GM13977 (cell line): ENCODE measurements around the gene TBRG1.

ENCODE experiments used
- DNase-seq: peaks from one replicate; pipeline ENCODE4 v3.0.0; 2012; ENCODE audit warnings: low spot score
- in situ Hi-C: fragments of 300-500 bp; cut with MboI; formaldehyde crosslinking; loops from one replicate; pipeline ENCODE4 v1.12.0; 2022; ENCODE audit warnings: low sequenced_read_pairs, low pct_unique_long_range_greater_than_20kb, mixed read lengths, inconsistent platforms; ENCODE audit not compliant: unreplicated experiment
- TF ChIP-seq, protein P1 (sequence below): IDR thresholded peaks from 2 replicates; pipeline ENCODE4 v1.5.1; 2012; ENCODE audit warnings: mild to moderate bottlenecking, control low read depth; ENCODE audit not compliant: insufficient read depth; ENCODE audit errors: extremely low read depth, missing control alignments

The TBRG1 gene

DNA sequence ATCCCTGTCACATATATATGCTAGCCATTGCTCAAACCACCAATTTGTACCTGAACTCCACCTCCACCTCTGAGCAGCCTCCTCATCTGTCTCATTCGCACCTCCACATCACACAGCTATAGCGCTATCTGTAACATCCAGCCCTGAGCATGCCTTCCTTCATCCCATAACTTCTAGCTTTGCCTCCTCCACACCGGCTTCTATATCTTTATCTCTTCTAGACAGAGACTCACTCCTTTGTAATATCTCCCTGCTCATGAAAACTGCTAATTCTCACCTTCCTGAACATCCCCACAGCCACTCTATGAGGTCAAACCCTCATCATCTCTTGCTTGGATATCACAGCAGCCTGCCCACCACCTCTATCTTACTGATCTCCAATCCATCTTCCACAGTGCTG is 44.9 kb downstream of the TBRG1 start:
- in situ Hi-C loops: loop anchor here (25.0 kb wide), 1 partner anchor 170 kb away; no protein-coding TSS in a partner anchor
- no peak for DNase-seq
- TF ChIP-seq, protein P1, sequence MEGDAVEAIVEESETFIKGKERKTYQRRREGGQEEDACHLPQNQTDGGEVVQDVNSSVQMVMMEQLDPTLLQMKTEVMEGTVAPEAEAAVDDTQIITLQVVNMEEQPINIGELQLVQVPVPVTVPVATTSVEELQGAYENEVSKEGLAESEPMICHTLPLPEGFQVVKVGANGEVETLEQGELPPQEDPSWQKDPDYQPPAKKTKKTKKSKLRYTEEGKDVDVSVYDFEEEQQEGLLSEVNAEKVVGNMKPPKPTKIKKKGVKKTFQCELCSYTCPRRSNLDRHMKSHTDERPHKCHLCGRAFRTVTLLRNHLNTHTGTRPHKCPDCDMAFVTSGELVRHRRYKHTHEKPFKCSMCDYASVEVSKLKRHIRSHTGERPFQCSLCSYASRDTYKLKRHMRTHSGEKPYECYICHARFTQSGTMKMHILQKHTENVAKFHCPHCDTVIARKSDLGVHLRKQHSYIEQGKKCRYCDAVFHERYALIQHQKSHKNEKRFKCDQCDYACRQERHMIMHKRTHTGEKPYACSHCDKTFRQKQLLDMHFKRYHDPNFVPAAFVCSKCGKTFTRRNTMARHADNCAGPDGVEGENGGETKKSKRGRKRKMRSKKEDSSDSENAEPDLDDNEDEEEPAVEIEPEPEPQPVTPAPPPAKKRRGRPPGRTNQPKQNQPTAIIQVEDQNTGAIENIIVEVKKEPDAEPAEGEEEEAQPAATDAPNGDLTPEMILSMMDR: no peak

DNA sequence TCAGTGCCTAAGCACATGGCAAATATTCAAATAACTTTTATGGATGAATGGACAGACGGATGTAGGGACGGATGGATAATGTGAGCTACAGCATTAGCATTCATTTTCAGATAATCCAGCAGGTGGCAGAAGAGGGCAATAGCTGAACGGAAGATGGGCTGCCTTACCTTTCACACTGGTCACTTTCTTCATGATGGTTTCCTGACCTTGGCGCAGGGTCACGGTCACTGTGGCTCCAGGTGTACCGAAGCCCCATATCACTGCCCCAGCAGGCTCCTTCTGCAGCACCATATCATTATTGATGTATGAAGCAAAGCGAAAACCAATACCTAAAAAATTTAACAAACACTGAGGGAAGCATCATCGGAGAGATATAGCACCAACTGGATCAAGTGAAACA is 46.5 kb downstream of the TBRG1 start:
- DNase-seq: peak; percentile 69
- in situ Hi-C loops: loop anchor here (25.0 kb wide), 1 partner anchor 168 kb away; no protein-coding TSS in a partner anchor
- TF ChIP-seq, protein P1: peak; percentile 78

DNA sequence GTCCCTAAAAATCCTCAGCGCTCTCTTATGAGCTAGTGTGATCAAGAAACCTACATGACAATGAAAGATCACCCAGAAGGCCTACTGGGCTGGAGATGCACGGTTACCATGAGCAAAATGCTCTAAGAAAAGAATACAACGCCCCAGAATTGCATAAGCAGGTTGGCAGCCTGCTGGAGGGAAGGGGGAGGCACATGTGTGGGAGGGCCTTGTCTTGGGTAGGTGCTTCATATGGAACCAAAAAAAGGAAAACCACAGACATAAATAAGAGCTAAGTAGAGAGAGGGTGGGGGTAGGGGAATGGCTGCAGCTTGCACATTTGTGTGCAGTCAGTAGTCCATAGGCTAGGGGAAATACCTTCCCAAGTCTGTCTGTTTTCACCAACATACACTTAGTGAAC is 48.1 kb downstream of the TBRG1 start:
- in situ Hi-C loops: loop anchor here (5.0 to 25.0 kb wide), 2 partner anchors 92 to 167 kb away; partner anchors contain the start of gene ESAM
- TF ChIP-seq, protein P1: no peak
- DNase-seq: no peak

DNA sequence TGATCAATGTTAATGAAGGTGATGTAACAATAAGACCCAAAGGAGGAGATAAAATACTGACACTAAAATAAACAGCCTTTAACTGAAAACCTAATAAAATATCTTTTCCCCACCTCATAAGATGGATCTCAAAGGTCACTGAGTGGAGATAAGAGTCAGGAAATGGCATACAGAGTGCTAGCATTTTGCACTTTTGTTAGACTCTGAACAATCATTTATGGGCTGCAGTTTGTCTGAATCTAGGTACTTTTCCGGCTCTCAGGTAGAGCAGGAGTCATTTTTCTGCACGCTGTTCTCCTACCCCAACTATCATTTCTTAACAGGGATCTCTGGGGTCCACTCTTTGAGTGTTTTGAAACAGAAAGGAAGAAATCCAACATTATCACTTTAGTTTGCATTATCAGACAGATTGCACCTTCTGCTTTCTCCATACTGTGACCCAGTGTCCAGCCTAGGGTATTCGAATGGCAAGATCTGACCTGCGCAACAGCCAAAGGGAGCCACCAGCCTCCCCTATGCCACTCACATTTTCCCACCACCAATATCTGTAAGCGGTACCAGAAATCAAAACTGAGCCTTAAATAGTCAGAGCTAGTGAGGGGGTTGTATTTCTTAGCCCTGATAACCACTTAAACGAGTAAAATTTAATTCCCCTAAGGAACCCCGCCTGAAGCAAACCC is 50.0 kb downstream of the TBRG1 start:
- in situ Hi-C loops: loop anchor here (5.0 to 25.0 kb wide), 2 partner anchors 90 to 165 kb away; partner anchors contain the start of gene ESAM
- no peak for DNase-seq

DNA sequence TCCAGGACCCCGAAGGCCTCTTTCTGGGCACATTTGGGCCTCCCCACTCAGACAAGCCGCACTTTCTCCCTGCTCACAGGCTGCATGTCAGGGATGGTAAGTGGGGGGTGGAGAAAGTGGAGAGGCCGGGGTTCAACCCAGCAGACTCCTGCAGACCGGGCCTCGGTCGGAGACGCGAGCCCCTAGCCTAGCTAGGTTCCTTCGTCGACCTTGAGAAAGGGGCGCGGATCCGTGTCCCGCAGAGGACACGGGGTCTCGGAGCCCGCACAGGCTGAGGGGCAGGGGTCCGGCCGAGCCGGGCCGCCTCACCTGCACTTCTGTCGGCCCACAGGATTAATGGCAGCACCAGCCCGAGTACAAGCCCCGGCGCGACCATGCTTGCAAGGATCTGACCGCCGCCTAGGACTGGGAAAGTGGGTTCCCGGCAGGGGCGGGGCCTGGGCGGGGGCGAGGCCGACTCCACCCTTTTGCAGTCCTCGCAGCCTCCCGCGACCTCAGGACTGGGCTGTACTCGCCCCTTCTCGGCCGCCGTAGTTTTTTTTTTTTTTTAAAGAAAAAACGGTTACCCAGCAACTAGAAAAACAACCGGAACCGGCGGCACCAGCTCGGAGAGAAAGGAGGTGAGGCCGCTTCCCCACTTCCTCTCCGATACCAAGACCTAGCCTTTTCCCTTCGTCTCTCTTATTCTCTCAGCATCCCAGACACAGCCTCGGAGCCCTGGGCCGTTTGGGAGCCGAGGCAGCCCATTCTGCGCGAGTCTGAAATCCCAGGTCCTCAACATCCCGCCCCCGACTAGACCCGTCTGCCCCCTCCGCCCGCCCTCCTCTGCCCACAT is 50.9 kb downstream of the TBRG1 start, which contains the start of the genes SIAE and SPA17:
TSS of gene SIAE (minus strand) at position 407 of the 835 bp plus-strand sequence. CDS start at position 376, 31 bp downstream.
TSS of gene SPA17 (plus strand) at position 572 of the 835 bp plus-strand sequence. CDS start 1,361 bp downstream, outside the sequence.
- in situ Hi-C loops: loop anchor here (5.0 to 25.0 kb wide), 2 partner anchors 89 to 164 kb away; partner anchors contain the start of gene ESAM

More for the DNA sequence above, 50.0 kb downstream of the TBRG1 start:
- TF ChIP-seq, protein P1: no peak

DNA sequence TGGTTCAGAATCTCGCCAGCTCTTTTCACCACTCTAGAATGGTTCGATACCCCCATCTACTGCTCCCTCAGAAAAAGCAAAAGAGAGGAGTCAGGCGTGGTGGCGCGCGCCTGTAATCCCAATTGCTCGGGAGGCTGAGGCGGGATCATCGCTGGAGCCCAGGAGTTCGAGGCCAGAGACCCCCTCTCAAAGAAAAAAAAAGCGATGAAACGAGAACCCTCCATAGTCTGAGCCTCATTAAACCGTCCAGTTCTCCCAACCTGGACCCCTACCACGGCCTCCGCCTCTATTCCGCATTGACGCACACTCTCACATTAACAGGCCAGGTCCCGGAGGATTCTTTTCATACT is 51.5 kb downstream of the TBRG1 start:
- no peak for DNase-seq
- in situ Hi-C loops: loop anchor here (5.0 to 25.0 kb wide), 2 partner anchors 88 to 163 kb away; partner anchors contain the start of gene ESAM
- TF ChIP-seq, protein P1: no peak

More for the DNA sequence above, 50.9 kb downstream of the TBRG1 start, which contains the start of the genes SIAE and SPA17:
- peak; percentile 90 for DNase-seq
- TF ChIP-seq, protein P1: no peak
